Parathyroid adenoma (tissue), 2 donors: Measurements from ENCODE around the gene NDUFAF3.

Experiments
- H2AFZ ChIP-seq: fragments of 300-600 bp; sonication (generic); one replicate; pipeline ENCODE4 v1.7.0; 2017; ENCODE audit warnings: antibody characterized with exemption, mild to moderate bottlenecking
- H3K27ac ChIP-seq: fragments of 300-600 bp; sonication (generic); one replicate; pipeline ENCODE4 v1.7.0; 2017
- H3K27me3 ChIP-seq: fragments of 300-600 bp; sonication (generic); one replicate; pipeline ENCODE4 v1.7.0; 2017; ENCODE audit warnings: low read length; ENCODE audit not compliant: control insufficient read depth, insufficient read depth
- H3K36me3 ChIP-seq: fragments of 300-600 bp; sonication (generic); one replicate; pipeline ENCODE4 v1.7.0; 2017; ENCODE audit warnings: low read length; ENCODE audit not compliant: control insufficient read depth, insufficient read depth
- H3K4me1 ChIP-seq: fragments of 300-600 bp; sonication (generic); one replicate; pipeline ENCODE4 v1.7.0; 2017; ENCODE audit warnings: control low read depth
- H3K4me2 ChIP-seq: fragments of 300-600 bp; sonication (generic); one replicate; pipeline ENCODE4 v1.7.0; 2017; ENCODE audit warnings: low read length
- H3K4me3 ChIP-seq: fragments of 300-600 bp; sonication (generic); one replicate; pipeline ENCODE4 v1.7.0; 2017; ENCODE audit warnings: low read depth, low read length
- H3K79me2 ChIP-seq: fragments of 300-600 bp; sonication (generic); one replicate; pipeline ENCODE4 v1.7.0; 2017; ENCODE audit warnings: control low read depth
- H3K9ac ChIP-seq: fragments of 300-600 bp; sonication (generic); one replicate; pipeline ENCODE4 v1.7.0; 2017; ENCODE audit warnings: mild to moderate bottlenecking
- H3K9me3 ChIP-seq: fragments of 300-600 bp; sonication (generic); one replicate; pipeline ENCODE4 v1.7.0; 2017; ENCODE audit warnings: low read length; ENCODE audit not compliant: control insufficient read depth
- CTCF ChIP-seq: fragments of 300-600 bp; sonication (generic); IDR thresholded peaks from one replicate; pipeline ENCODE4 v1.7.0; 2017; ENCODE audit warnings: antibody characterized with exemption, mild to moderate bottlenecking
- donor health status: primary hyperparathyroidism.

NDUFAF3 gene

GRCh38 chr3:49057268-49057667 lies 35.3 kb downstream of the NDUFAF3 start:
- no peak overlapping the region for H3K4me2 ChIP-seq
- H2AFZ ChIP-seq = no peak overlapping the region
- no peaks in the 10 kb centered on the region for H3K27me3 ChIP-seq
- no peaks in the 10 kb centered on the region for H3K4me1 ChIP-seq
- H3K9ac ChIP-seq = no peak overlapping the region
- no peak overlapping the region for H3K4me3 ChIP-seq
- H3K36me3 ChIP-seq = no peaks in the 10 kb centered on the region
- TF ChIP-seq CTCF = no peak
- H3K9me3 ChIP-seq = no peaks in the 10 kb centered on the region
- peaks cover 29% of the 10 kb centered on the region for H3K79me2 ChIP-seq
- no peak overlapping the region for H3K27ac ChIP-seq

GRCh38 chr3:49058011-49058410 lies 36.1 kb downstream of the NDUFAF3 start:
- TF ChIP-seq CTCF = no peak
- Histone ChIP-seq H2AFZ (no peak overlapping the region), H3K9me3 (no peaks in the 10 kb centered on the region), H3K4me1 (no peaks in the 10 kb centered on the region), H3K27me3 (no peaks in the 10 kb centered on the region), H3K9ac (no peak overlapping the region), H3K4me2 (no peak overlapping the region), H3K4me3 (no peak overlapping the region), H3K79me2 (peaks cover 35% of the 10 kb centered on the region), H3K27ac (no peak overlapping the region), H3K36me3 (no peaks in the 10 kb centered on the region)
